CD8-positive, alpha-beta memory T cell (primary cell): ENCODE data around the gene SRSF2. TPM values are rescaled to one million over a fixed set of nuclear protein-coding genes. Genes with fewer than 3 reads are reported as not detected.
"Not testable (repeated sequence)": the region's sequence is repeated elsewhere in the genome, so short reads cannot be mapped to it uniquely, and the experiment has no call there.

Experiments
- CTCF ChIA-PET: fragments of 350-600 bp; sonication (Branson Sonifier 250); formaldehyde crosslinking; loops from one replicate; lab custom pipeline; 2021; ENCODE audit warnings: antibody characterized with exemption; lab: Charles Lee
- POLR2A ChIA-PET: fragments of 350-600 bp; sonication (Branson Sonifier 250); formaldehyde crosslinking; loops from one replicate; lab custom pipeline; 2021; ENCODE audit warnings: antibody characterized with exemption; lab: Charles Lee
- DNase-seq, 5 donors: peaks; one replicate each; pipeline versions ENCODE4 v3.0.0 to v3.0.0-alpha.2; 2020 to 2022; ENCODE audit warnings: mixed read lengths in 1 of 5
- H3K27ac ChIP-seq: one replicate; pipeline ENCODE4 v1.7.0; 2013; ENCODE audit warnings: low read depth, mild to moderate bottlenecking, low read length, moderate library complexity
- H3K27me3 ChIP-seq: 2 replicates; pipeline ENCODE4 v1.7.0; 2013; ENCODE audit warnings: low read length, mild to moderate bottlenecking; ENCODE audit not compliant: insufficient read depth, poor library complexity, severe bottlenecking
- H3K36me3 ChIP-seq: 2 replicates; pipeline ENCODE4 v1.7.0; 2013; ENCODE audit warnings: mild to moderate bottlenecking, low read length, moderate library complexity; ENCODE audit not compliant: insufficient read depth
- H3K4me1 ChIP-seq: 2 replicates; pipeline ENCODE4 v1.7.0; 2013; ENCODE audit warnings: mild to moderate bottlenecking, low read length, moderate library complexity; ENCODE audit not compliant: insufficient read depth
- H3K4me3 ChIP-seq: 2 replicates; pipeline ENCODE4 v1.7.0; 2013; ENCODE audit warnings: mild to moderate bottlenecking, low read length
- H3K9me3 ChIP-seq: 2 replicates; pipeline ENCODE4 v1.7.0; 2013; ENCODE audit warnings: mild to moderate bottlenecking, low read length
- H3K27ac Mint-ChIP-seq, 8 donors: one replicate each; pipeline ENCODE4 v1.8.0; 2020 to 2021; ENCODE audit warnings: mixed read lengths in 8 of 8, mild to moderate bottlenecking in 6 of 8, inconsistent platforms in 3 of 8, moderate library complexity in 3 of 8
- H3K27me3 Mint-ChIP-seq, 2 donors: one replicate each; pipeline ENCODE4 v1.8.0; 2020 to 2021; ENCODE audit warnings: mixed read lengths in 2 of 2, mild to moderate bottlenecking in 1 of 2, moderate library complexity in 1 of 2
- H3K36me3 Mint-ChIP-seq, 3 donors: one replicate each; pipeline ENCODE4 v1.8.0; 2020 to 2021; ENCODE audit warnings: mixed read lengths in 3 of 3, inconsistent platforms in 1 of 3, mild to moderate bottlenecking in 1 of 3
- H3K4me1 Mint-ChIP-seq, 3 donors: one replicate each; pipeline ENCODE4 v1.8.0; 2020 to 2021; ENCODE audit warnings: mixed read lengths in 3 of 3, inconsistent platforms in 1 of 3, mild to moderate bottlenecking in 1 of 3
- H3K4me3 Mint-ChIP-seq, 7 donors: one replicate each; pipeline ENCODE4 v1.8.0; 2020 to 2021; ENCODE audit warnings: mixed read lengths in 7 of 7, mild to moderate bottlenecking in 6 of 7, moderate library complexity in 4 of 7, inconsistent platforms in 2 of 7
- H3K9me3 Mint-ChIP-seq, 5 donors: one replicate each; pipeline ENCODE4 v1.8.0; 2020 to 2022; ENCODE audit warnings: mixed read lengths in 5 of 5, mild to moderate bottlenecking in 3 of 5, moderate library complexity in 2 of 5, inconsistent platforms in 1 of 5
- polyA plus RNA-seq: library from polyadenylated mRNA; unstranded; fragments of 300-500 nt; fragmentation: Illumina TruSeq; gene quantifications from one replicate; pipeline ENCODE4 v1.2.3, GENCODE V29; 2021
- total RNA-seq, 2 experiments: library from RNA; stranded (reverse); gene quantifications; one replicate each; pipeline ENCODE4 v1.2.3, GENCODE V29; 2021

Gene SRSF2
- total and polyA plus RNA-seq, 3 experiments from 2014 or later: 111 to 630 (median 626) TPM

- H3K9me3 ChIP-seq: no peaks in the 10 kb centered on the region
- Mint-ChIP-seq H3K27ac (peak within 1 kb of the TSS; percentile 52 to 88 (median 78)), H3K36me3 (peaks cover 3 to 28% (median 4%) of the 10 kb centered on the region in 3 donors), H3K4me3 (peak within 1 kb of the TSS; percentile 71 to 89 (median 79)), H3K4me1 (peaks cover 45 to 69% (median 46%) of the 10 kb centered on the region in 3 donors), H3K27me3 (no peaks in the 10 kb centered on the region), H3K9me3 (no peaks in the 10 kb centered on the region)
- no peaks in the 10 kb centered on the region for H3K27me3 ChIP-seq
- H3K27ac ChIP-seq: peak within 1 kb of the TSS; percentile 29
- ChIA-PET CTCF (interaction anchor here (4.6 kb wide), 1 partner anchor 29 kb away, joined by 26 read pairs; no protein-coding TSS in a partner anchor), POLR2A (interaction anchor here (0.6 kb wide), 1 partner anchor 26 kb away, joined by 3 read pairs; the partner anchor contains the start of gene SRSF2)
- peak within 1 kb of the TSS; percentile 50 for H3K4me3 ChIP-seq
- H3K36me3 ChIP-seq: peaks cover 8% of the 10 kb centered on the region
- peaks cover 24% of the 10 kb centered on the region for H3K4me1 ChIP-seq
- peak; percentile 44 to 78 (median 59) for DNase-seq
These were observed 26.1 kb downstream of the SRSF2 start, which contains the start of gene MXRA7 for GRCh38 chr17:76710863-76711611. Gene MXRA7 (minus strand): TSS chr17:76710965. CDS start chr17:76710946, 19 bp downstream.

- H3K36me3 ChIP-seq, H3K27me3 ChIP-seq, H3K9me3 Mint-ChIP-seq, DNase-seq, H3K27me3 Mint-ChIP-seq, H3K4me3 ChIP-seq, H3K9me3 ChIP-seq: not testable (repeated sequence)
- peak overlapping the region; percentile 71 to 89 (median 76) for H3K4me3 Mint-ChIP-seq
- Histone ChIP-seq H3K4me1 (peaks cover 16% of the 10 kb centered on the region), H3K27ac (peak overlapping the region; percentile 29)
- H3K36me3 Mint-ChIP-seq: peaks cover 3 to 22% (median 4%) of the 10 kb centered on the region in 3 donors
- peak overlapping the region in 6 of 8 donors; percentile 21 to 88 (median 78) for H3K27ac Mint-ChIP-seq
- peaks cover 36 to 60% (median 37%) of the 10 kb centered on the region in 3 donors for H3K4me1 Mint-ChIP-seq
- CTCF ChIA-PET: interaction anchor here (1.2 to 4.6 kb wide), 3 partner anchors 28 to 164 kb away, joined by 3 to 26 read pairs (median 5); no protein-coding TSS in a partner anchor
- POLR2A ChIA-PET: interaction anchor here (1.6 kb wide), 1 partner anchor 39 kb away, joined by 4 read pairs; no protein-coding TSS in a partner anchor
These were observed 26.9 kb downstream of the SRSF2 start for GRCh38 chr17:76709951-76710862.

GRCh38 chr17:76709077-76709950, 27.8 kb downstream of the SRSF2 start:
- CTCF ChIA-PET: interaction anchor here (1.2 to 2.1 kb wide), 2 partner anchors 27 to 163 kb away, joined by 3 to 5 read pairs; no protein-coding TSS in a partner anchor
- peaks cover 30 to 57% (median 32%) of the 10 kb centered on the region in 3 donors for H3K4me1 Mint-ChIP-seq

GRCh38 chr17:76707985-76708807, 28.9 kb downstream of the SRSF2 start:
- Histone ChIP-seq H3K4me1 (peaks cover 6% of the 10 kb centered on the region), H3K27me3 (no peaks in the 10 kb centered on the region), H3K9me3 (no peaks in the 10 kb centered on the region), H3K36me3 (no peaks in the 10 kb centered on the region), H3K27ac (no peak overlapping the region), H3K4me3 (no peak overlapping the region)
- H3K36me3 Mint-ChIP-seq: peaks cover 0 to 6% (median 3%) of the 10 kb centered on the region in 3 donors
- H3K4me1 Mint-ChIP-seq: peaks cover 21 to 46% (median 25%) of the 10 kb centered on the region in 3 donors
- H3K4me3 Mint-ChIP-seq: peak overlapping the region in 6 of 7 donors; percentile 26 to 85 (median 71)
- ChIA-PET CTCF (interaction anchor here (0.9 to 2.1 kb wide), 3 partner anchors 9 to 26 kb away, joined by 3 to 5 read pairs (median 3); no protein-coding TSS in a partner anchor), POLR2A (interaction anchor here (1.6 kb wide), 1 partner anchor 37 kb away, joined by 4 read pairs; no protein-coding TSS in a partner anchor)
- H3K9me3 Mint-ChIP-seq: no peaks in the 10 kb centered on the region
- peak overlapping the region in 4 of 8 donors; percentile 17 to 80 (median 46) for H3K27ac Mint-ChIP-seq
- no peak for DNase-seq
- no peaks in the 10 kb centered on the region for H3K27me3 Mint-ChIP-seq

More at GRCh38 chr17:76709077-76709950, 27.8 kb downstream of the SRSF2 start:
- Histone ChIP-seq H3K4me1 (peaks cover 7% of the 10 kb centered on the region), H3K36me3 (peaks cover 8% of the 10 kb centered on the region), H3K27ac (no peak overlapping the region), H3K9me3 (no peaks in the 10 kb centered on the region), H3K27me3 (no peaks in the 10 kb centered on the region), H3K4me3 (no peak overlapping the region)
- Mint-ChIP-seq H3K4me3 (peak overlapping the region; percentile 71 to 89 (median 76)), H3K27me3 (no peaks in the 10 kb centered on the region), H3K9me3 (no peaks in the 10 kb centered on the region), H3K27ac (peak overlapping the region in 7 of 8 donors; percentile 60 to 92 (median 77)), H3K36me3 (peaks cover 0 to 18% (median 3%) of the 10 kb centered on the region in 3 donors)
- no peak for DNase-seq
- POLR2A ChIA-PET: interaction anchor here (1.6 kb wide), 1 partner anchor 38 kb away, joined by 4 read pairs; no protein-coding TSS in a partner anchor

GRCh38 chr17:76706817-76707216, 30.3 kb downstream of the SRSF2 start:
- peak overlapping the region in 3 of 8 donors; percentile 6 to 78 (median 21) for H3K27ac Mint-ChIP-seq
- CTCF ChIA-PET: no interaction called here
- peaks cover 21 to 49% (median 25%) of the 10 kb centered on the region in 3 donors for H3K4me1 Mint-ChIP-seq
- Histone ChIP-seq H3K9me3 (no peaks in the 10 kb centered on the region), H3K4me3 (no peak overlapping the region), H3K36me3 (no peaks in the 10 kb centered on the region), H3K27me3 (no peaks in the 10 kb centered on the region), H3K27ac (no peak overlapping the region), H3K4me1 (peaks cover 6% of the 10 kb centered on the region)
- POLR2A ChIA-PET: no interaction called here
- H3K36me3 Mint-ChIP-seq: peaks cover 0 to 3% (median 0%) of the 10 kb centered on the region in 3 donors
- peak overlapping the region in 1 of 7 donors; percentile 70 for H3K4me3 Mint-ChIP-seq
- H3K27me3 Mint-ChIP-seq: no peaks in the 10 kb centered on the region
- no peaks in the 10 kb centered on the region for H3K9me3 Mint-ChIP-seq
- no peak for DNase-seq

- Histone ChIP-seq H3K9me3 (no peaks in the 10 kb centered on the region), H3K36me3 (no peaks in the 10 kb centered on the region), H3K4me3 (no peak overlapping the region), H3K27ac (no peak overlapping the region), H3K4me1 (no peaks in the 10 kb centered on the region), H3K27me3 (no peaks in the 10 kb centered on the region)
- ChIA-PET CTCF (interaction anchor here (1.5 kb wide), 1 partner anchor 14 kb away, joined by 3 read pairs; no protein-coding TSS in a partner anchor), POLR2A (interaction anchor here (0.6 kb wide), 1 partner anchor 83 kb away, joined by 5 read pairs; no protein-coding TSS in a partner anchor)
- Mint-ChIP-seq H3K27ac (no peak overlapping the region), H3K27me3 (no peaks in the 10 kb centered on the region), H3K4me3 (no peak overlapping the region), H3K9me3 (no peaks in the 10 kb centered on the region), H3K36me3 (peaks cover 0 to 3% (median 2%) of the 10 kb centered on the region in 3 donors), H3K4me1 (peaks cover 18 to 42% (median 18%) of the 10 kb centered on the region in 3 donors)
- no peak for DNase-seq
These were observed 32.3 kb downstream of the SRSF2 start for GRCh38 chr17:76704805-76705204.
